H1 (cell line): ENCODE measurements around the gene RUFY4.

ENCODE experiments used
- CTCF ChIP-seq, 3 experiments: IDR thresholded peaks; 1 replicate in 2 of 3; 2 replicates in 1 of 3; pipeline versions ENCODE4 v1.5.1 to v1.6.1; 2011; ENCODE audit warnings: low read length in 3 of 3, mild to moderate bottlenecking in 3 of 3, inconsistent platforms in 2 of 3, low read depth in 1 of 3, moderate library complexity in 1 of 3; ENCODE audit not compliant: insufficient read depth in 1 of 3; ENCODE audit errors: control extremely low read depth in 1 of 3
- HDAC2 ChIP-seq, 2 experiments: fragments of 300-600 bp in 1 of 2; sonication (generic) in 1 of 2; IDR thresholded peaks; 2 replicates each; pipeline ENCODE4 v1.6.1; 2011 to 2012; ENCODE audit warnings: low read depth in 2 of 2, low read length in 2 of 2, mild to moderate bottlenecking in 2 of 2, moderate library complexity in 2 of 2, borderline replicate concordance in 1 of 2, inconsistent platforms in 1 of 2
- POLR2A ChIP-seq, 2 experiments: IDR thresholded peaks; 1 replicate in 1 of 2; 2 replicates in 1 of 2; pipeline ENCODE4 v1.6.1; 2011; ENCODE audit warnings: low read depth in 2 of 2, low read length in 2 of 2, mild to moderate bottlenecking in 2 of 2; ENCODE audit errors: control extremely low read depth in 1 of 2
- POLR2AphosphoS5 ChIP-seq: IDR thresholded peaks from 2 replicates; pipeline ENCODE4 v1.6.1; 2011; ENCODE audit warnings: low read depth, low read length
- YY1 ChIP-seq: IDR thresholded peaks from 2 replicates; pipeline ENCODE4 v1.6.1; 2011; ENCODE audit warnings: low read depth, mild to moderate bottlenecking, low read length
- TF ChIP-seq, protein P1 (sequence below): IDR thresholded peaks from 2 replicates; pipeline ENCODE4 v1.6.1; 2011; ENCODE audit warnings: low read depth, mild to moderate bottlenecking, low read length; ENCODE audit not compliant: insufficient read depth

DNA sequence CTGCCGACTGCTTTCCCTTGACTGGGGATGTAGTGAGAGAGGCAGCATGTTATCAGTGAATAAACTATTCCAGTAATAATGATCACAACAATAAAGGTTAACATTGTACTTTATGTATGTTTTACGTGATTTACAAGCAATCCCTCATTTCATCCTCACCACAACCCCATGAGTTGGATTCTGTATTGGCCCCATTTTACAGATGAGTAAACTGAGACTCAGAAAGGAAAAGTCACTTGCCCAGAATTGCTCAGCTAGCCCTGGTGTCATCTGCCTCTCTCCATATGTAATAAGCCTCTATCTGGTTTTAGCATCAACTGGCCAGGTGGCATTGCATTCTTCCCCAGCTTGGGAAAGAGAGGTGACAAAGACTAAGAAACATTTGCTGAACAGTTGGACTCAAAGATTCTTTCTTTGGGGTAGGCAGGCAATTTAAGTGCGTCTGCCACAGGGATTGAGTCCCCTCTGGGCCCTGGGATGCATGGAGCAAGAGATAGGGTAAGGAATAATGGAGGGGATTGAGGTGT, 58.9 kb downstream of the RUFY4 start:
- no peak for TF ChIP-seq CTCF (IDR thresholded peaks at IDR 0.05; ENCODE audit: control extremely low read depth in 1 of 3, insufficient read depth in 1 of 3, low read depth in 1 of 3, low read length in 3 of 3)
- no peak for TF ChIP-seq POLR2AphosphoS5
- TF ChIP-seq, protein P1, sequence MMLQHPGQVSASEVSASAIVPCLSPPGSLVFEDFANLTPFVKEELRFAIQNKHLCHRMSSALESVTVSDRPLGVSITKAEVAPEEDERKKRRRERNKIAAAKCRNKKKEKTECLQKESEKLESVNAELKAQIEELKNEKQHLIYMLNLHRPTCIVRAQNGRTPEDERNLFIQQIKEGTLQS: no peak
- TF ChIP-seq YY1: no peak
- no peak for TF ChIP-seq POLR2A (IDR thresholded peaks at IDR 0.05; ENCODE audit: control extremely low read depth in 1 of 2, low read depth in 2 of 2, low read length in 2 of 2)
- TF ChIP-seq HDAC2 (IDR thresholded peaks at IDR 0.05; ENCODE audit: borderline replicate concordance in 1 of 2, low read depth in 2 of 2, low read length in 2 of 2): 0 out of 4 replicates have a peak, but pooled peaks of 1 of the 2 experiments have one; percentile 38
